K562 (cell line): Measurements from ENCODE around the gene YPEL1. TPM values are rescaled to one million over a fixed set of nuclear protein-coding genes. Genes with fewer than 3 reads are reported as not detected.

Source experiments
- CEBPZ ChIP-seq: fragments of 150-350 bp; IDR thresholded peaks from 2 replicates; pipeline ENCODE4 v1.6.1; 2014; ENCODE audit warnings: low read depth, mild to moderate bottlenecking, low read length, borderline replicate concordance
- FOXO4 ChIP-seq: fragments of 450-650 bp; formaldehyde crosslinking; IDR thresholded peaks from 2 replicates; pipeline ENCODE4 v1.4.0; 2020; ENCODE audit warnings: mild to moderate bottlenecking, moderate library complexity
- HBP1 ChIP-seq: fragments of 450-650 bp; formaldehyde crosslinking; IDR thresholded peaks from 2 replicates; pipeline ENCODE4 v1.4.0; 2022; ENCODE audit warnings: missing genetic modification characterization
- HMGN3 ChIP-seq: IDR thresholded peaks from 2 replicates; pipeline ENCODE4 v1.6.1; 2011; ENCODE audit warnings: borderline replicate concordance, low read depth, mild to moderate bottlenecking, mixed read lengths, low read length; ENCODE audit not compliant: insufficient read length; ENCODE audit errors: extremely low read depth
- MED1 ChIP-seq: sonication (generic); formaldehyde crosslinking; IDR thresholded peaks from 2 replicates; pipeline ENCODE4 v1.8.1; 2023; ENCODE audit warnings: missing genetic modification reagents, borderline replicate concordance
- MYNN ChIP-seq, 2 experiments: sonication (generic); formaldehyde crosslinking in 1 of 2; IDR thresholded peaks; 2 replicates each; pipeline versions ENCODE4 v1.5.0 to v1.6.1; 2016 to 2020; ENCODE audit warnings: antibody characterized with exemption in 1 of 2, missing genetic modification reagents in 1 of 2
- NFE2 ChIP-seq: IDR thresholded peaks from 2 replicates; pipeline ENCODE4 v1.6.1; 2014; ENCODE audit warnings: antibody characterized with exemption, low read depth
- POLR2B ChIP-seq: fragments of 450-650 bp; IDR thresholded peaks from 2 replicates; pipeline ENCODE4 v1.6.1; 2018; ENCODE audit warnings: low read depth; ENCODE audit not compliant: partially characterized antibody
- SMARCA5 ChIP-seq: fragments of 450-650 bp; IDR thresholded peaks from 2 replicates; pipeline ENCODE4 v1.6.1; 2016
- STAT5A ChIP-seq: IDR thresholded peaks from 2 replicates; pipeline ENCODE4 v1.6.1; 2012; ENCODE audit warnings: low read length, inconsistent platforms, borderline replicate concordance
- SUPT5H ChIP-seq: fragments of 450-650 bp; IDR thresholded peaks from 2 replicates; pipeline ENCODE4 v1.6.1; 2016
- TAF7 ChIP-seq: fragments of 450-650 bp; IDR thresholded peaks from 2 replicates; pipeline ENCODE4 v1.6.1; 2016; ENCODE audit warnings: missing genetic modification characterization, missing compliant biosample characterization
- ZNF79 ChIP-seq: fragments of 250-450 bp; sonication (Bioruptor Pico); IDR thresholded peaks from 2 replicates; pipeline ENCODE4 v1.4.0; 2020; ENCODE audit warnings: low read depth, mild to moderate bottlenecking, moderate library complexity
- polyA plus RNA-seq, 8 experiments: library from polyadenylated mRNA; depleted of rRNA in 4 of 8; stranded (reverse) in 5 of 8; unstranded in 3 of 8; fragments of >200 nt; fragmentation: Nextera tagmentation in 2 of 8; fragmentation: Illumina TruSeq in 1 of 8; extraction: Ambion mirVana in 2 of 8; extraction: Trizol in 1 of 8; gene quantifications; 2 replicates each; pipeline versions ENCODE4 v1.2.1 to v1.2.3, GENCODE V29; 2011 to 2014; ENCODE audit warnings: inconsistent platforms in 1 of 8, missing spikeins in 1 of 8
- total RNA-seq, 7 experiments: library from RNA; depleted of rRNA in 6 of 7; stranded (reverse); fragments of >200 nt in 6 of 7; fragmentation: Illumina TruSeq in 2 of 7; extraction: Trizol in 2 of 7; gene quantifications; 2 replicates each; pipeline versions ENCODE4 v1.2.1 to v1.2.3, GENCODE V29; 2011 to 2021; ENCODE audit warnings: low replicate concordance in 1 of 7
- TF ChIP-seq, protein P1 (sequence below): fragments of 450-650 bp; formaldehyde crosslinking; conservative IDR thresholded peaks from 2 replicates; pipeline ENCODE4 v1.4.0; 2022; ENCODE audit warnings: mild to moderate bottlenecking, missing genetic modification characterization
- TF ChIP-seq, protein P2 (sequence below), 2 experiments: fragments of 200-800 bp in 1 of 2; sonication (Bioruptor generic) in 1 of 2; sonication (generic) in 1 of 2; formaldehyde crosslinking in 1 of 2; IDR thresholded peaks in 1 of 2; conservative IDR thresholded peaks in 1 of 2; 2 replicates each; pipeline versions ENCODE4 v1.5.0 to v1.6.1; 2016 to 2020; ENCODE audit warnings: missing compliant biosample characterization in 1 of 2, missing genetic modification characterization in 1 of 2, missing genetic modification reagents in 1 of 2
- TF ChIP-seq, protein P3 (sequence below): fragments of 250-450 bp; sonication (Bioruptor Pico); IDR thresholded peaks from 2 replicates; pipeline ENCODE4 v1.8.0; 2022; ENCODE audit warnings: moderate library complexity, mild to moderate bottlenecking, inconsistent platforms

Gene YPEL1
- total and polyA plus RNA-seq, 9 of the 15 experiments (the other 6 are each of a cell fraction or from before 2014, with no cell fraction given) = 0.07 to 2.2 (median 0.46) TPM

DNA sequence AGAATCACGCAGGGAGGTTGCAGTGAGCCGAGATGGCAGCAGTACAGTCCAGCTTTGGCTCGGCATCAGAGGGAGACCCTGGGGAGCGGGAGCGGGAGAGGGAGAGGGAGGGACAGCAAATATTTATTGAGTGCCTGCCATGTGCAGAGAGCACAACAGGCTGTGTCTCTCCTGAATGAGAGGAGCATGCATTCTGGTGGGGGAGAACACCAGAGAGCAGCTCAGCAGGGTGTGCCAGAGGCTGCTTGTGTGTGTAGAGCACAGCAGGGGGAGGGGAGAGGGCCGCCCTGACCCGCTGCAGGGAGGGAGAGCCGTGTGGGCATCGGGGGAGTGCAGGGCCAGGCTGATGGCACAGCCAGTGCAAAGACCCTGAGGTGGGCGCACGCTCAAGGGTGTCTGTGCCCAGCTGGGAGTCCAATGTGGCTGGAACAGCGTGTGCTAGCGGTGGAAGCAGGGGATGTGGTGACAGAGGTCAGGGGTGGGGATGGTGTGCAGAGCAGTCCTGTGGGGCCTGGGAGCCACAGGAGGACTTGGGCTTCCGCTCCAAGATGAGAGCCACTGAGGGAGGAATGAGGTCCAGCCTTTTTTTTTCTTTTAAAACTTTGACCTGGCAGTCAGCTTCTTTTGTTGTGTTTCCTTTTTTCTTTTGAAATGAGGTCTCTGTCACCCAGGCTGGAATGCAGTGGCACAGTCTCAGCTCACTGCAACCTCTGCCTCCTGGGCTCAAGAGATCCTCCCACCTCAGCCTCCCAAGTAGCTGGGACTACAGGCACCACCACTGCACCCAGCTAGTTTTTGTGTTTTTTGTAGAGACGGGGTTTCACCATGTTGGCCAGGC lies 57.8 kb downstream of the YPEL1 start (continued):
- TF ChIP-seq, protein P1, sequence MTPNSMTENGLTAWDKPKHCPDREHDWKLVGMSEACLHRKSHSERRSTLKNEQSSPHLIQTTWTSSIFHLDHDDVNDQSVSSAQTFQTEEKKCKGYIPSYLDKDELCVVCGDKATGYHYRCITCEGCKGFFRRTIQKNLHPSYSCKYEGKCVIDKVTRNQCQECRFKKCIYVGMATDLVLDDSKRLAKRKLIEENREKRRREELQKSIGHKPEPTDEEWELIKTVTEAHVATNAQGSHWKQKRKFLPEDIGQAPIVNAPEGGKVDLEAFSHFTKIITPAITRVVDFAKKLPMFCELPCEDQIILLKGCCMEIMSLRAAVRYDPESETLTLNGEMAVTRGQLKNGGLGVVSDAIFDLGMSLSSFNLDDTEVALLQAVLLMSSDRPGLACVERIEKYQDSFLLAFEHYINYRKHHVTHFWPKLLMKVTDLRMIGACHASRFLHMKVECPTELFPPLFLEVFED (CRISPR knock-in tag) = peak; percentile 48; the same call in 1 of the 2 replicates
- TF ChIP-seq HMGN3 (peak; percentile 46), TAF7 (tag) (0 out of 2 replicates have a peak, but pooled peaks have one; percentile 11), MYNN (IDR thresholded peaks at IDR 0.05) (peak; percentile 30; the same call in 1 of the 2 replicates), MYNN (CRISPR knock-in tag; IDR thresholded peaks at IDR 0.05) (no peak), FOXO4 (peak; percentile 50; the same call in 1 of the 2 replicates), MED1 (CRISPR knock-in tag) (peak; percentile 72; the same call in 1 of the 2 replicates), HBP1 (CRISPR knock-in tag) (peak; percentile 68; the same call in 1 of the 2 replicates), SMARCA5 (no peak), POLR2B (peak; percentile 43), STAT5A (0 out of 2 replicates have a peak, but pooled peaks have one; percentile 18), NFE2 (no peak), ZNF79 (CRISPR knock-in tag) (no peak), SUPT5H (peak; percentile 64), CEBPZ (no peak)
- TF ChIP-seq, protein P2, sequence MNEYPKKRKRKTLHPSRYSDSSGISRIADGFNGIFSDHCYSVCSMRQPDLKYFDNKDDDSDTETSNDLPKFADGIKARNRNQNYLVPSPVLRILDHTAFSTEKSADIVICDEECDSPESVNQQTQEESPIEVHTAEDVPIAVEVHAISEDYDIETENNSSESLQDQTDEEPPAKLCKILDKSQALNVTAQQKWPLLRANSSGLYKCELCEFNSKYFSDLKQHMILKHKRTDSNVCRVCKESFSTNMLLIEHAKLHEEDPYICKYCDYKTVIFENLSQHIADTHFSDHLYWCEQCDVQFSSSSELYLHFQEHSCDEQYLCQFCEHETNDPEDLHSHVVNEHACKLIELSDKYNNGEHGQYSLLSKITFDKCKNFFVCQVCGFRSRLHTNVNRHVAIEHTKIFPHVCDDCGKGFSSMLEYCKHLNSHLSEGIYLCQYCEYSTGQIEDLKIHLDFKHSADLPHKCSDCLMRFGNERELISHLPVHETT (CRISPR knock-in tag; conservative IDR thresholded peaks at IDR 0.05 in 1 of 2, IDR thresholded peaks at IDR 0.05 in 1 of 2) = no peak
- TF ChIP-seq, protein P3, sequence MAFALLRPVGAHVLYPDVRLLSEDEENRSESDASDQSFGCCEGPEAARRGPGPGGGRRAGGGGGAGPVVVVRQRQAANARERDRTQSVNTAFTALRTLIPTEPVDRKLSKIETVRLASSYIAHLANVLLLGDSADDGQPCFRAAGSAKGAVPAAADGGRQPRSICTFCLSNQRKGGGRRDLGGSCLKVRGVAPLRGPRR (CRISPR knock-in tag) = 0 out of 2 replicates have a peak, but pooled peaks have one; percentile 13
